ENCODE results near the gene MRC1. TPM values are rescaled to one million over a fixed set of nuclear protein-coding genes. Genes with fewer than 3 reads are reported as not detected.

The MRC1 gene
- total RNA-seq, 1 experiment from 2014 or later: 0.05 TPM

DNA sequence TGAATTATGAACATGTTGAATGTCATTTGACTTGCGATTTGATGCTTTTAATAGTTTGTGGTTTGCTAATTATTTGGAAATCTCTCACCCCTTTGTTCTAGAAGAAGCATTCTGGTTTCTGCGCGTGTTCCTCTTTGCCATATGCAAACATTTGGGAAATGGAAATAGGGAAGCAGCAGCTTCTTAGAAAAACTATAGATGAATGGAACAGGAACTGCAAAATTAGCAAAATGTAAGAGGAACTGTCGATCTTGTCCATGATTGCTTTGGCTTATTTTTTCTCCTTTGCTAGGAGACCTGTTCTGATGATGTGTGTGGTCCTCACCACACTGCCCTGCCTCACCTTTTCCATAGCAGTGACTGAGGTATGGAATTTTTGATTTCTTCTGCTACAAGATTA lies 38.1 kb upstream of the MRC1 start:
- Mint-ChIP-seq H3K36me3 (ENCODE audit: insufficient read depth, unreplicated experiment) (no peaks in the 10 kb centered on the region), H3K9me3 (ENCODE audit: unreplicated experiment) (no peaks in the 10 kb centered on the region), H3K27me3 (ENCODE audit: insufficient read depth, unreplicated experiment) (peaks cover 2% of the 10 kb centered on the region), H3K27ac (ENCODE audit: unreplicated experiment) (no peak overlapping the region), H3K4me1 (ENCODE audit: low read depth, unreplicated experiment) (peaks cover 7% of the 10 kb centered on the region), H3K4me3 (ENCODE audit: unreplicated experiment) (no peak overlapping the region)
- H3K4me3 ChIP-seq (ENCODE audit: low read depth, low read length): no peak overlapping the region
- H3K9me3 ChIP-seq: no peaks in the 10 kb centered on the region
- intact Hi-C loops (cut with micrococcal nuclease; ENCODE audit: unreplicated experiment): no loop called here
- BruUV-seq (replicated peaks): no TSS peak
- ChIA-PET CTCF (no interaction called here), POLR2A (no interaction called here)
- H3K36me3 ChIP-seq (ENCODE audit: control insufficient read depth, insufficient read depth, low read length): no peaks in the 10 kb centered on the region
- no peak for DNase-seq
- H3K27me3 ChIP-seq (replicated peaks; ENCODE audit: control insufficient read depth, insufficient read depth, low read length): no peaks in the 10 kb centered on the region
- TF ChIP-seq CTCF (IDR thresholded peaks at IDR 0.05; ENCODE audit: insufficient read depth in 1 of 2, low read depth in 1 of 2, low read length in 1 of 2, severe bottlenecking in 1 of 2, unreplicated experiment in 1 of 2): no peak
- H3K4me1 ChIP-seq: no peaks in the 10 kb centered on the region

GRCh38 chr10:17779784-17780183 lies 29.4 kb upstream of the MRC1 start:
- ChIA-PET POLR2A (no interaction called here), CTCF (no interaction called here)
- no peak overlapping the region for H3K27ac Mint-ChIP-seq (ENCODE audit: unreplicated experiment)
- H3K4me3 Mint-ChIP-seq (ENCODE audit: unreplicated experiment): no peak overlapping the region
- Histone ChIP-seq H3K27me3 (replicated peaks; ENCODE audit: control insufficient read depth, insufficient read depth, low read length) (no peaks in the 10 kb centered on the region), H3K4me1 (no peaks in the 10 kb centered on the region), H3K4me3 (ENCODE audit: low read depth, low read length) (no peak overlapping the region), H3K9me3 (no peaks in the 10 kb centered on the region), H3K36me3 (ENCODE audit: control insufficient read depth, insufficient read depth, low read length) (no peaks in the 10 kb centered on the region)
- H3K4me1 Mint-ChIP-seq (ENCODE audit: low read depth, unreplicated experiment): no peaks in the 10 kb centered on the region
- no peak for TF ChIP-seq CTCF (IDR thresholded peaks at IDR 0.05; ENCODE audit: insufficient read depth in 1 of 2, low read depth in 1 of 2, low read length in 1 of 2, severe bottlenecking in 1 of 2, unreplicated experiment in 1 of 2)
- H3K36me3 Mint-ChIP-seq (ENCODE audit: insufficient read depth, unreplicated experiment): no peaks in the 10 kb centered on the region
- H3K9me3 Mint-ChIP-seq (ENCODE audit: unreplicated experiment): no peaks in the 10 kb centered on the region
- intact Hi-C loops (cut with micrococcal nuclease; ENCODE audit: unreplicated experiment): no loop called here
- no peak for DNase-seq
- no TSS peak for BruUV-seq (replicated peaks)
- H3K27me3 Mint-ChIP-seq (ENCODE audit: insufficient read depth, unreplicated experiment): peaks cover under 1% of the 10 kb centered on the region

DNA sequence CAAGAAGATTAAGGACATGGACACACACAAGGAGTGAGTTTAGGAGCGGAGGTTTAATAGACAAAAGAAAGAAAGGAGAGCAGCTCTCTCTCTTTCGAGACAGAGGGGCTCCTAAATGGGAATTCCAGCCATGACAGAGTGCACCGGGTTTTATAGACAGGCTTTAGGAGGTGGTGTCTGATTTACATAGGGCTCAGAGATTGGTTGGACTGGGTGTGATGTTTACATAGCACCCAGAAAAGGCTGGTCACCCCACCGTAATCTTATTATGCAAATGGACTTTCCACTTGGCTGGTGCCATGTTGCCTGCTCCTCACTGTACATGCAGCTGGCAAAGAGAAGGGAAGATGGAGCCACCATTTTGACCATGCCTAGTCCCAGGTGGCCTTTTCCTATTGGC lies 28.4 kb upstream of the MRC1 start:
- BruUV-seq (replicated peaks): no TSS peak
- Histone ChIP-seq H3K4me1 (no peaks in the 10 kb centered on the region), H3K9me3 (no peaks in the 10 kb centered on the region), H3K36me3 (ENCODE audit: control insufficient read depth, insufficient read depth, low read length) (no peaks in the 10 kb centered on the region), H3K4me3 (ENCODE audit: low read depth, low read length) (no peak overlapping the region), H3K27me3 (replicated peaks; ENCODE audit: control insufficient read depth, insufficient read depth, low read length) (no peaks in the 10 kb centered on the region)
- intact Hi-C loops (cut with micrococcal nuclease; ENCODE audit: unreplicated experiment): no loop called here
- H3K36me3 Mint-ChIP-seq (ENCODE audit: insufficient read depth, unreplicated experiment): no peaks in the 10 kb centered on the region
- no peak overlapping the region for H3K4me3 Mint-ChIP-seq (ENCODE audit: unreplicated experiment)
- H3K27ac Mint-ChIP-seq (ENCODE audit: unreplicated experiment): no peak overlapping the region
- H3K9me3 Mint-ChIP-seq (ENCODE audit: unreplicated experiment): no peaks in the 10 kb centered on the region
- H3K27me3 Mint-ChIP-seq (ENCODE audit: insufficient read depth, unreplicated experiment): no peaks in the 10 kb centered on the region
- DNase-seq: no peak
- TF ChIP-seq CTCF (IDR thresholded peaks at IDR 0.05; ENCODE audit: insufficient read depth in 1 of 2, low read depth in 1 of 2, low read length in 1 of 2, severe bottlenecking in 1 of 2, unreplicated experiment in 1 of 2): no peak
- no peaks in the 10 kb centered on the region for H3K4me1 Mint-ChIP-seq (ENCODE audit: low read depth, unreplicated experiment)
- ChIA-PET CTCF (interaction anchor here (0.6 kb wide), 2 partner anchors 170 to 177 kb away, joined by 4 to 5 read pairs; no protein-coding TSS in a partner anchor), POLR2A (no interaction called here)
